Left lobe of liver (tissue), 2 donors: ENCODE data around the gene APBA2. TPM values are rescaled to one million over a fixed set of nuclear protein-coding genes. Genes with fewer than 3 reads are reported as not detected.
"Not testable (repeated sequence)": the region's sequence is repeated elsewhere in the genome, so short reads cannot be mapped to it uniquely, and the experiment has no call there.

Source experiments
- ATAC-seq: fragments of 200-7000 bp; cut with Tn5 transposase; one replicate; pipeline ENCODE4 v1.9.1; 2020; ENCODE audit warnings: mild to moderate bottlenecking, moderate library complexity
- DNase-seq: peaks from one replicate; pipeline ENCODE4 v3.0.0-alpha.2; 2020; ENCODE audit warnings: low spot score
- total RNA-seq: library from RNA; stranded (reverse); gene quantifications from one replicate; pipeline ENCODE4 v1.2.1, GENCODE V29; 2021
- donor health status: DM: no; HTN: no; CAD: no; lungs with moderate emphysema.
- donor health status: DM: no; HTN: yes; CAD: no.

Gene APBA2
- total RNA-seq, 1 donor from 2014 or later = 0.28 TPM

GRCh38 chr15:29094711-29095110 is 208.9 kb downstream of the APBA2 start:
- ATAC-seq (no peak), DNase-seq (no peak)

- no peak for DNase-seq
- ATAC-seq = no peak
Observed at GRCh38 chr15:29095746-29096145, 210.0 kb downstream of the APBA2 start.

GRCh38 chr15:29097168-29097567 is 211.4 kb downstream of the APBA2 start:
- DNase-seq = no peak
- no peak for ATAC-seq

GRCh38 chr15:29097971-29098370 is 212.2 kb downstream of the APBA2 start:
- DNase-seq = no peak
- ATAC-seq = no peak

- no peak for ATAC-seq
- no peak for DNase-seq
Observed at GRCh38 chr15:29098652-29099051, 212.9 kb downstream of the APBA2 start.

GRCh38 chr15:29099131-29099880 is 213.5 kb downstream of the APBA2 start:
- DNase-seq = no peak
- no peak for ATAC-seq

- ATAC-seq = no peak
- DNase-seq = no peak
Observed at GRCh38 chr15:29100486-29101000, 214.8 kb downstream of the APBA2 start.

GRCh38 chr15:29101491-29101890 is 215.7 kb downstream of the APBA2 start:
- ATAC-seq (no peak), DNase-seq (no peak)

- ATAC-seq = peak; percentile 59
- DNase-seq = not testable (repeated sequence)
Observed at GRCh38 chr15:29102173-29102794, 216.5 kb downstream of the APBA2 start.

GRCh38 chr15:29102911-29103823 is 217.4 kb downstream of the APBA2 start:
- DNase-seq = no peak

GRCh38 chr15:29103824-29104565 is 218.2 kb downstream of the APBA2 start:
- ATAC-seq (peak; percentile 83), DNase-seq (no peak)

More at GRCh38 chr15:29102911-29103823, 217.4 kb downstream of the APBA2 start:
- peak; percentile 13 for ATAC-seq

- ATAC-seq (no peak), DNase-seq (no peak)
Observed at GRCh38 chr15:29104566-29104880, 218.7 kb downstream of the APBA2 start.

GRCh38 chr15:29105151-29105854 is 219.5 kb downstream of the APBA2 start:
- DNase-seq = no peak
- ATAC-seq = no peak

GRCh38 chr15:29106116-29106515 is 220.3 kb downstream of the APBA2 start:
- DNase-seq = no peak
- ATAC-seq = no peak

- ATAC-seq (no peak), DNase-seq (no peak)
Observed at GRCh38 chr15:29106551-29107290, 220.9 kb downstream of the APBA2 start.

GRCh38 chr15:29107291-29107890 is 221.6 kb downstream of the APBA2 start:
- DNase-seq (no peak), ATAC-seq (no peak)

GRCh38 chr15:29107971-29108645 is 222.3 kb downstream of the APBA2 start:
- ATAC-seq (no peak), DNase-seq (no peak)

- DNase-seq (no peak), ATAC-seq (no peak)
Observed at GRCh38 chr15:29109762-29110161, 224.0 kb downstream of the APBA2 start.
